Caco-2 (cell line): ENCODE results near the gene MS4A7. TPM values are rescaled to one million over a fixed set of nuclear protein-coding genes. Genes with fewer than 3 reads are reported as not detected.

Experiments used
- BruUV-seq: library from RNA; stranded (reverse); fragments of 400-500 nt; replicated peaks from 2 replicates; lab custom pipeline; 2021; lab: Mats Ljungman, UMichigan
- CTCF ChIA-PET: fragments of 300-600 bp; sonication (Branson Sonifier 250); formaldehyde crosslinking; loops from one replicate; lab custom pipeline; 2022; ENCODE audit warnings: antibody characterized with exemption; lab: Charles Lee
- POLR2A ChIA-PET: fragments of 300-600 bp; sonication (Branson Sonifier 250); formaldehyde crosslinking; loops from one replicate; lab custom pipeline; 2022; ENCODE audit warnings: antibody characterized with exemption; lab: Charles Lee
- DNase-seq, 2 experiments: peaks; one replicate each; pipeline versions ENCODE4 v3.0.0 to v3.0.0-alpha.2; 2020 to 2022
- H3K27me3 ChIP-seq: replicated peaks from 2 replicates; pipeline ENCODE4 v1.6.0; 2011; ENCODE audit warnings: low read length; ENCODE audit not compliant: control insufficient read depth, insufficient read depth
- H3K36me3 ChIP-seq: 2 replicates; pipeline ENCODE4 v1.5.1; 2011; ENCODE audit warnings: low read length; ENCODE audit not compliant: control insufficient read depth, insufficient read depth
- H3K4me1 ChIP-seq: fragments of 250-450 bp; sonication (Bioruptor Pico); 2 replicates; pipeline ENCODE4 v1.5.1; 2020; ENCODE audit warnings: mild to moderate bottlenecking
- H3K4me3 ChIP-seq: 2 replicates; pipeline ENCODE4 v1.5.1; 2011; ENCODE audit warnings: low read depth, mild to moderate bottlenecking, control low read depth, low read length
- H3K9me3 ChIP-seq: fragments of 250-450 bp; sonication (Bioruptor Pico); 2 replicates; pipeline ENCODE4 v1.5.1; 2020; ENCODE audit warnings: mild to moderate bottlenecking, moderate library complexity
- H3K27ac Mint-ChIP-seq: one replicate; pipeline ENCODE4 v1.8.0; 2022; ENCODE audit warnings: mixed read lengths; ENCODE audit not compliant: unreplicated experiment
- H3K27me3 Mint-ChIP-seq: one replicate; pipeline ENCODE4 v1.8.0; 2022; ENCODE audit warnings: mixed read lengths; ENCODE audit not compliant: insufficient read depth, unreplicated experiment
- H3K36me3 Mint-ChIP-seq: one replicate; pipeline ENCODE4 v1.8.0; 2022; ENCODE audit warnings: mild to moderate bottlenecking, mixed read lengths; ENCODE audit not compliant: insufficient read depth, unreplicated experiment
- H3K4me1 Mint-ChIP-seq: one replicate; pipeline ENCODE4 v1.8.0; 2022; ENCODE audit warnings: low read depth, mixed read lengths; ENCODE audit not compliant: unreplicated experiment
- H3K4me3 Mint-ChIP-seq: one replicate; pipeline ENCODE4 v1.8.0; 2022; ENCODE audit warnings: mild to moderate bottlenecking, moderate library complexity, mixed read lengths; ENCODE audit not compliant: unreplicated experiment
- H3K9me3 Mint-ChIP-seq: one replicate; pipeline ENCODE4 v1.8.0; 2022; ENCODE audit warnings: mixed read lengths; ENCODE audit not compliant: unreplicated experiment
- CTCF ChIP-seq, 2 experiments: fragments of 200-600 bp in 1 of 2; IDR thresholded peaks; 1 replicate in 1 of 2; 2 replicates in 1 of 2; pipeline versions ENCODE4 v1.5.1 to v1.8.0; 2011 to 2022; ENCODE audit warnings: antibody characterized with exemption in 1 of 2, control low read depth in 1 of 2, inconsistent platforms in 1 of 2, low read depth in 1 of 2, low read length in 1 of 2, mild to moderate bottlenecking in 1 of 2, moderate library complexity in 1 of 2; ENCODE audit not compliant: insufficient read depth in 1 of 2, severe bottlenecking in 1 of 2, unreplicated experiment in 1 of 2
- intact Hi-C: fragments of 100-400 bp; cut with micrococcal nuclease; formaldehyde crosslinking; loops from one replicate; pipeline ENCODE4 v1.10.0; 2022; ENCODE audit not compliant: unreplicated experiment
- total RNA-seq: library from RNA; stranded (reverse); gene quantifications from 2 replicates; pipeline ENCODE4 v1.2.3, GENCODE V29; 2022

MS4A7 gene
- total RNA-seq, 1 experiment from 2014 or later = not detected

GRCh38 chr11:60389279-60389910, 11.1 kb downstream of the MS4A7 start:
- no peak for DNase-seq
- Histone ChIP-seq H3K4me1 (no peaks in the 10 kb centered on the region), H3K9me3 (no peaks in the 10 kb centered on the region; the same call in 1 of the 2 replicates), H3K4me3 (no peak overlapping the region), H3K27me3 (no peaks in the 10 kb centered on the region), H3K36me3 (no peaks in the 10 kb centered on the region)
- BruUV-seq = no TSS peak
- H3K9me3 Mint-ChIP-seq = peaks cover 9% of the 10 kb centered on the region
- no peaks in the 10 kb centered on the region for H3K4me1 Mint-ChIP-seq
- intact Hi-C loops = no loop called here
- TF ChIP-seq CTCF (IDR thresholded peaks at IDR 0.05; ENCODE audit: insufficient read depth in 1 of 2, low read depth in 1 of 2, low read length in 1 of 2, severe bottlenecking in 1 of 2, unreplicated experiment in 1 of 2) = no peak
- CTCF ChIA-PET = no interaction called here
- no peak overlapping the region for H3K27ac Mint-ChIP-seq
- H3K36me3 Mint-ChIP-seq = no peaks in the 10 kb centered on the region
- POLR2A ChIA-PET = no interaction called here
- no peak overlapping the region for H3K4me3 Mint-ChIP-seq
- H3K27me3 Mint-ChIP-seq = no peaks in the 10 kb centered on the region

- TF ChIP-seq CTCF (IDR thresholded peaks at IDR 0.05; ENCODE audit: insufficient read depth in 1 of 2, low read depth in 1 of 2, low read length in 1 of 2, severe bottlenecking in 1 of 2, unreplicated experiment in 1 of 2) = no peak
- Histone ChIP-seq H3K4me1 (no peaks in the 10 kb centered on the region), H3K9me3 (no peaks in the 10 kb centered on the region; the same call in 1 of the 2 replicates), H3K36me3 (no peaks in the 10 kb centered on the region), H3K27me3 (no peaks in the 10 kb centered on the region), H3K4me3 (no peak overlapping the region)
- POLR2A ChIA-PET = no interaction called here
- Mint-ChIP-seq H3K36me3 (no peaks in the 10 kb centered on the region), H3K27ac (no peak overlapping the region), H3K9me3 (peaks cover 9% of the 10 kb centered on the region), H3K27me3 (no peaks in the 10 kb centered on the region), H3K4me3 (no peak overlapping the region), H3K4me1 (no peaks in the 10 kb centered on the region)
- intact Hi-C loops = no loop called here
- no TSS peak for BruUV-seq
- CTCF ChIA-PET = no interaction called here
- no peak for DNase-seq
Measured at GRCh38 chr11:60390419-60390818, 12.1 kb downstream of the MS4A7 start.

- intact Hi-C loops = no loop called here
- no peak for DNase-seq
- Mint-ChIP-seq H3K36me3 (no peaks in the 10 kb centered on the region), H3K9me3 (no peaks in the 10 kb centered on the region), H3K27me3 (no peaks in the 10 kb centered on the region), H3K4me1 (no peaks in the 10 kb centered on the region), H3K4me3 (no peak overlapping the region), H3K27ac (no peak overlapping the region)
- POLR2A ChIA-PET = no interaction called here
- TF ChIP-seq CTCF (IDR thresholded peaks at IDR 0.05; ENCODE audit: insufficient read depth in 1 of 2, low read depth in 1 of 2, low read length in 1 of 2, severe bottlenecking in 1 of 2, unreplicated experiment in 1 of 2) = no peak
- BruUV-seq = no TSS peak
- Histone ChIP-seq H3K27me3 (no peaks in the 10 kb centered on the region), H3K36me3 (no peaks in the 10 kb centered on the region), H3K4me3 (no peak overlapping the region), H3K9me3 (no peaks in the 10 kb centered on the region; the same call in 1 of the 2 replicates), H3K4me1 (no peaks in the 10 kb centered on the region)
- CTCF ChIA-PET = no interaction called here
Measured at GRCh38 chr11:60392361-60392760, 14.0 kb downstream of the MS4A7 start.
